ENCODE data around the gene GNAT2.

GRCh38 chr1:109625176-109625575 is 5.8 kb upstream of the GNAT2 start:
- TF ChIP-seq CTCF (IDR thresholded peaks at IDR 0.05): no peak
- TF ChIP-seq EP300 (IDR thresholded peaks at IDR 0.05): no peak
- TF ChIP-seq POLR2AphosphoS5 (IDR thresholded peaks at IDR 0.05): no peak
